Measurements from ENCODE around the gene AK5.
"Not testable (repeated sequence)": the region's sequence is repeated elsewhere in the genome, so short reads cannot be mapped to it uniquely, and the experiment has no call there.

The AK5 gene

DNA sequence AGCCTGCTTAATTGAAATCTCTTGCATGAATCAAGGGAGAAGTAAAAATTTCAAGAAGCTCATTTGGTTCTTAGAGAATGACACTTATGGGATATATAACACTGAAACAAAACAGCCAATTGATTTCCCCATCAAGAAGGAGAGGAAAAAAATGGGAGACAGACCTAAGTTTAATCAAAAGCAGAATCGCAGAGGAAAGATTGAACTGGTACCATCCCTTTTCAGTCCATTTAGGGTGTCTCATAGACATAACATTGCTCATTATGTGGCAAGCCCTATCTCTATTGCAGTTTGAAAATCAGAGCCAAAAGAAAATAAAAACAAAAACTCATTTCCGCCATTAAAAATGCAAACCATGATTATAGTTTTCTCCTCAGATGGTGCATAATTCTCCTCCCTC, 119.6 kb downstream of the AK5 start:
- no peak for DNase-seq (ENCODE audit: low read depth)

DNA sequence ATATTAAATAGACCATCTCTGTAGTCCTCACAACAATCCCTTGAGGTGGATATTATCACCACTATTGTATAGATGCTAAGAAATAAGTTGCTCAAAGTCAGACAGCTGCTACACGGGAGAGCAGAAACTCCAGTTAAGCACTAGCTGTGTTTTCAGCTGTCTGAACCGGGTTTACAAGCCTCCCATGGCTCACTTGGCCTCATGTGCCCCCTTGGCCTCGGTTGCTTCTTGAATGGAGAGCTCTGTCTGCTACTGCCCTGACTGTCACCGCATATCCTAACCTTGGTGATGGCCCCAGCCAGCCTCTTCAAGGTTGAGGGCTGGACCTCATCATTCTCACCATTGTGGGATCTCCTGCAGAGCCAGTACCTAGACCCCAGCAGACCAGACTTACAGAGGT, 123.4 kb downstream of the AK5 start:
- no peak for DNase-seq (ENCODE audit: low read depth)

GRCh38 chr1:77406661-77407060, 124.8 kb downstream of the AK5 start:
- DNase-seq (ENCODE audit: low read depth) = no peak

DNA sequence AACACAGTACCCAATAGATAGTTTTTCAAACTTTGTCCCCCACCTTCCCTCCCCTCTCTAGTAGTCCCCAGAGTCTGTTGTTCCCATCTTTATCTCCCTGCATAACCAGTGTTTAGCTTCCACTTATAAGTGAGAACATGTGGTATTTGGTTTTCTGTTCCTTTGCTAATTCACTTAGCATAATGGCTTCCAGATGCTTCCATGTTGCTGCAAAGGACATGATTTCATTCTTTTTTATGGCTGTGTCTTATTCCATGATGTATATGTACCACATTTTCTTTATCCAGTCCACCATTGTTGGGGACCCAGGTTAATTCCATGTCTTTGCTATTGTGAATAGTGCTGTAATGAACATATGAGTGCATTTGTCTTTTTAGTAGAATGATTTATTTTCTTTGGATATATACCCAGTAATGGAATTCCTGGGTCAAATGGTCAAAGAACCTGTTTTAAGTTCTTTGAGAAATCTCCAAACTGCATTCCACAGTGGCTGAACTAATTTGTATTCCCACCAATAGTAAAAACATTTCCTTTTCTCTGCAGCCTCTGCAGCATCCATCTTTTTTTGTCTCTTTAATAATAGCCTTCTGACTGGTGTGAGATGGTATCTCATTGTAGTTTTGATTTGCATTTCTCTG, 126.0 kb downstream of the AK5 start:
- DNase-seq (ENCODE audit: low read depth) = no peak

GRCh38 chr1:77408933-77409332, 127.1 kb downstream of the AK5 start:
- DNase-seq (ENCODE audit: low read depth) = not testable (repeated sequence)

DNA sequence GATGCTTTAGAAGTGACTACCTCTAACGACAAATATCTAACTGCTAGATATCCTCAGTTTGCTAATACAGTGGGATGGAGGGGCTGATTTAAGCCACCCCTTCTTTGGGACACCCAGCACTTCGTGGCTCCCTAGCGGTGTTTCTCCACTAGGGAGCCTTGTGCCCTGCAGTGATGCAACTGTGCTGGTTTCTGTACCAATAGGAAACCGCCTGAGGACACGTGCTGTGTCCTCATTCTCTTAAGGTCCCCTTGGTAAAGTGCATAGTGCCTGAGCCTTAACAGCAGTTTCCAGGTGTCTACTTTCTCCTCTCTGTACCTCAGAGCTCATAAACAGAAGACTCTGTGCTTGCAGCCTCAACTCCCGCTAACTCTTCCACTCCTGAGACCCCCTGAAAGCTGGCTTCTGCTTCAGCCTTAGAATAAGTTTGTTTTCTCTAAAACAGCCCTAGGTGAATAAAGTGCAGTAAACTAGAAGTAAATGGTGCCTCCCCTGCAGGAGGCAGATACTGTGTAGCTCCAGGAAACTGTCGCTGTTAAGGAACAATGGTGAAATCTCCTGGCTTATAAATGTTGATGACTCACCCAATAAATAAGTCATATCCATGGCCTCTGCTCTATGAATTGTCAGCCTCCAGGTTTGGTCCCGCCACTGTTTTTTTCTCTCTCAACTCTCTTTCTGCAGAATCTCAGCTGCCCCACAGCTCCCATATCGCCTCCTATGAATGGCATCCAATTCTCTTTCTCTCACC, 130.4 kb downstream of the AK5 start:
- DNase-seq (ENCODE audit: low read depth) = no peak

- no peak for DNase-seq (ENCODE audit: low read depth)
Measured at GRCh38 chr1:77412820-77413530, 131.2 kb downstream of the AK5 start.

DNA sequence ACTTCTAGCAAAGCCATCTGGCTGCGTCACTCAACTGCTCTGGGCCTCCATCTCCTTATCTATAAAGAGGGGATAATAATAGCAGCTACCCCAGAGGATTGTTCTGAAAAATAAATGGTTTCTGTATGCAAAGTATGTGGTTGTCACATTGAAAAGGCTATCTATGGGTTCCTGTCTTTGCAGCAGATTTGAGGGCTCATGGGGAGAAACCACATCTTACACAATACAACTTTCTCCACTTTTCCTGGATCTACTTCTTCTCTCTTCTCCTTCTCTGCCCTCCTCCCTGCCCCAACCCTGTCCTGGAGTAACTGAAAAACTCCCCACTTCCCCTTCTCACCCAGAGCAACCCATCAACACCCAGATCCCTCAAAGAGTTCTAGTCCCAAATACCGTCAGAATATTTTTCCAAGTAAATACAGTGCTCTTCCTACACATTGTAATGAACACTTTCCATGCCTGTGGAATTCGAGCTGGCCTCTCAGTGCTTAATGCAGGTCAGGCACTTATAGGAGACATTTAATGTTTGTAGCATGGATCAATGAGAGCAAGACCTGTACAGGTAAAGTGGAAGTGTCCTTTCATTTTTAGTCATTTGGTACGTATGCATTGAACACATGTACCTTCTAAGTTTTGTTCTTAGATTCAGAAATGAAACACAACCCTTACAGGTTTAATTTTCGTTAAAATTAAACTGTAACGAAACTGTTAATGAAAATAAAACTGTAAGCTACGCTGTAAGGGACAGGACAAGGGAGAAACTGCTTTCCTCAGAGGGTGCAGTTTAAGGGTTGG, 131.9 kb downstream of the AK5 start:
- no peak for DNase-seq (ENCODE audit: low read depth)

DNA sequence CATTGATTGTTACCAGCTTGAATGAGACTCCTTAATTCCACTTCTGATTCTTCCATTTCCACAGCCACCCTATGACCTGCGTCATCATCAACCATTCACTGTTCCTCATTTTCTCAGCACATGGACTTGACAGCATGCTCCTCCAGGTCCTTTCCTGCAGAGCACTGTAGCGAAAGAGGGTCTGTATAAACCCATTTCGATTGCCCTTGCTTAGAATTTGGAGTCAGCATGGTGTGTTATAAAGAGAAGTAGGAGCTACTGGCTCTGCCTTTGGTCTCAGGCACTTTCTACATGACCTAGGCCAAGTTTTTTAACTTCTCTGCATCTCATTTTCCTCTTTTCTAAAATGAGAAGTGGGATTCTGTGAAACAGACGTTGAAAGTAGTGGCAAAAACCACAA, 133.8 kb downstream of the AK5 start:
- no peak for DNase-seq (ENCODE audit: low read depth)

DNA sequence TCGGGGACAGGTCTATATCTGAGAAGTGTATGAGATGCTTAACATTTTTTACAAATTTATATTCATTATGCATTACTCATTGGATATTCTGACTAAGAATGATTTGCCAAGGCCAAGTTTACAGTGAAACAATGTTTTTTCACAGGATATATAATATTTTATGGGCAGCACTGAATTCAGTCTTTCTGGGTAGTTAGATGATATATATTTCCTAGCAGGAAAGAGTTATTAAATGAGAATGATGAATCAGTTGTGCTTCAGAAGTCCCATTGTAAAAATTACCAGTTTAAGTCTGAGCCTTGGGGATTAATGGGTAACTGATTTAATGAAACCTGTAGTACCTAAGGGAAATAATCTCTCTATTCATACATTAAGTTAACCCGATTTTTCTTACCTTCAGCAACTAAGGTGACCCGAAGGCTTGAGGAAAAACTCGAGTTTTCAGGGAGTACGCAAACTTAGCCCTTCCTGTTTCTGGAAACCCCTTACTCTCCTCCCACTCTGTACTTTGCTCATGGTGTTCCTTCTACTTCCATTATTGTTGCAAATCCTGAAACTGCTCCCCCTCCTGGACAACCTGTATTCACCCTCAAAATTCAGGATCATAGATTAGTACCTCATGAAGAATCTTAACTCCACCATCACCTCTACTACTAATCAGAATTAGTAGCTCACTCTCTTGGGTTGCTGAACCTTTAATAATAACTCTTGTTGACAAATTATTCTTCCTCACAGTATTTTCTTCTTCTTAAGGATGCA, 135.1 kb downstream of the AK5 start:
- DNase-seq (ENCODE audit: low read depth) = no peak

DNA sequence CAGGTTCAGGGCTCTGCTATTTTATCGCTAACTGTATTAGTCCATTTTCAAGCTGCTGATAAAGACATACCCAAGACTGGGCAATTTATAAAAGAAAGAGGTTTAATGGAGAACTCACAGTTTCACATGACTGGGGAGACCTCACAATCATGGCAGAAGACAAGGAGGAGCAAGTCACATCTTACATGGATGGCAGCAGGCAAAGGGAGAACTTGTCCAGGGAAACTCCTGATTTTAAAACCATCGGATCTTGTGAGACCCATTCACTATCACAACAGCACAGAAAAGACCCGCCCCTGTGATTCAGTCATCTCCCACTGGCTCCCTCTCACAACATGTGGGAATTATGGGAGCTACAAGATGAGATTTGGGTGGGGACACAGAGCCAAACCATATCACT, 136.2 kb downstream of the AK5 start:
- not testable (repeated sequence) for DNase-seq (ENCODE audit: low read depth)

DNA sequence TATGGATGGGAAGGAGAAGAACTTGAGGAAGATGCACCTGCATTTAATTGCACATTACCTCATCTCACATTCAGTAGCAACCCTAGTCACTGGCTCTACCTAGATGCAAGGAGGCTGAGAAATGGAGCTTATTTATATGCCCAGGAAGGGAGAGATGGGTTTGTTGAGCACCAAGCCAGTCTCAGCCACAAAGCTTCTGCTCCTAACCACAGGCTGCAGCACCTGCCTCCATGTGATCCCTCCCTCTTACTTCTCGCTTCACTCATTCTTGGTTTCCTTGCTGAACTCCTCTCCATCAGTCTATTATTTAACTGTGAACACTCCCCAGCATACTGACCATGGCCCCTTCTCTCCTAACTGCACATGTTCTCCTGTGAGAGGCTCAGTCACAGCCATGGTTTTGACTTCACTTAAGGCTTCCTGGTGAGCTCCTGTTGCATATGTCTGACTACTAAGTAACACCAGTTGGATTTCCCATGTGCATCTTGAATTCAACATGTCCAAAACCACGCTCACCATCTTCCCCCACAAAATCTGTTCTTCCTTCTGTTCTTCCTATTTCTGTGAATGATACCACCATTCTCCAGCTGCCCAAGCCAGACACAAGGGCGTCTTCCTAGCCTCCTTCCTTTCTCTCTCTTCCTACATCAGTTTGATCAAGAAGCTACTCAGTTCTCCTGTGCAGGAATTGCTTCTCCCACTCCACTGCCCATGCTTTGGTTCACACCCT, 139.8 kb downstream of the AK5 start:
- DNase-seq (ENCODE audit: low read depth) = no peak

DNA sequence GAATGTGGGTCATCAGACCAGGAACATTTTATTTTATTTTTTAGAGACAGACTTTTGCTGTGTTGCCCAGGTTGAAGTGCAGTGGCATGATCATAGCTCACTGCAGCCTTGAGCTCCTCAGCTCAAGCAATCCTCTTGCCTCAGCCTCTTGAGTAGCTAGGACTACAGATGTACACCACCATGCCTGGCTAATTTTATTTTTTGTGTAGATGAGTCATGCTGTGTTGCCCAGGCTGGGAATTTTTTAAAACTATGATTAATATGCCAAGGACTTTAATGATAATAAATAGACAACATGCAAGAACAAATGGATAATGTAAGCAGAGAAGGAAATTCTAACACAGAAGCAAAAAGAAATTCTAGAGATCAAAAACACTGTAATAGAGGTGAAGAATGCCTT, 142.4 kb downstream of the AK5 start:
- peak; percentile 27 for DNase-seq (ENCODE audit: low read depth)

DNA sequence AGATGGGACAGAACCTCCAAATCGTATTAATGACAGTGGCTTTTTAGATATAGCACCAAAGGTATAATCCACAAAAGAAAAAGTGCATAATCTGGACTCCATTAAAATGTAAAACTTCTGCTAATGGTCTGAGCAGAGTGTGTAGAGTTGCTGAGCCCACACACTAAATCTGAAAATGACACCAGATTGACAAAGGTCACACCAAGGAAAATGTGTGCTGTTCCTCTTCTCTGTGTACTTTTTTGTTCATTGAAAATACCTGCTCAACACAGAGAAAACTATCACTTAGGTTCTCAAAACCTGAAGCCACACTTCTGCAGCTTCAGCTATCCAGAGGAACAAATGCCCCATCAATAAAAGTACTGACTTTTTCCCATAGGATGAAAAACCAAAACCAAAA, 146.2 kb downstream of the AK5 start:
- DNase-seq (ENCODE audit: low read depth) = no peak

DNA sequence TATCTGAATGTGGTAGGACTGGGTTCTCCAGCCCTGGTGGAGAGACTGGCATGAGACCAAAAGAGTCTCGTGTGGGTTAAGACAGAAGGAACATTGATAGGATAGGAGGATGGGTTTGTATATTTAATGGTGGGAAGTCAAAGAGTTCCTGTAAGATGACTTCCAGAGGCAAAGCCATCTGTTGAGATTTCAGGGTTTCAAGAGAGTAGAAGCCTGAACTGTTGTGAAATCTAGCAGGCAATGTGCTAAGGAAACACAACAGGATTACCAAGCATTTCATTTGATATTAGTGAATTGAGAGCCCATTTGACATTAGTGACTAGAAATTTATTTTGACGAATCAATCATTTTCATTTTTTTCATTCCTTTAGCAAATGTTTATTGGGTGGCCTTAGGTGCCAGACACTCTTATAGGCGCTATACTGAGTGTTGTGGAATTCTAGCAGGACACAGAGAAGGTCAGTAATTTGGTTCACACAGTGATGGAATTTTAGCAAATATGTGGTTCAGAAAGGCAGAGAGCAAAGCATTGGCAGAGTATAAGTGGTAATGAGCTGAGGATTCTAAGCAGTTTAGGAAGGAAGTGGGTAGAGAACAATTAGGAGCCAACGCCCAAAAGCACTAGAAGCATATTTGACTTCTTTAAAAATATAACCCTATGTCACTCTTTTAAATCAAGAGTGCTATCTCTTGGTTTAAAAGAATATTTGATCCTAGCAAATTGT, 149.3 kb downstream of the AK5 start:
- no peak for DNase-seq (ENCODE audit: low read depth)

DNA sequence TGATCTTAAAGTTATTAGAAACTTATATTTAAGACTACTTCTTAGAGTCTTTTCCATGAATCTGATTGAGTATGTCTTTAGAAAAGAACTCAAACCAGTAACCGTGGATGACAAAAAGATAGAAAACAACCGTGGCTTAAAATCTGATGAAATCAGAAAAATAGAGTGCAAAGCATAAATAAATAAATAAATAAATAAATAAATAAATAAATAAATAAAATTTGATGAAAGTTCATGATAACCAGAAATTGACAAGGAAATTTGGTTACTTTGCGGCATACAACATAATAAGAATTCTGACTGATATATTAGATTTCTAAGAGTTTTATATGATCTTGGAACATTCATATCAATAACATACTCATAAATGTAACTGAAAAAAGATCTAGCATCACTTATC, 152.1 kb downstream of the AK5 start:
- no peak for DNase-seq (ENCODE audit: low read depth)

- DNase-seq (ENCODE audit: low read depth) = no peak
Measured at GRCh38 chr1:77434967-77435366, 153.1 kb downstream of the AK5 start.

GRCh38 chr1:77438236-77438913, 156.6 kb downstream of the AK5 start:
- peak; percentile 36 for DNase-seq (ENCODE audit: low read depth)

- no peak for DNase-seq (ENCODE audit: low read depth)
Measured at GRCh38 chr1:77446841-77447555, 165.2 kb downstream of the AK5 start.

Data from non-pigmented ciliary epithelial cell (primary cell).